IMR-90 (cell line): ENCODE data around the gene FBXW8. TPM values are rescaled to one million over a fixed set of nuclear protein-coding genes. Genes with fewer than 3 reads are reported as not detected.

Source experiments
- ATAC-seq: fragments of 200-7000 bp; cut with Tn5 transposase; 2 replicates; pipeline ENCODE4 v1.9.1; 2020; ENCODE audit warnings: low read depth, mild to moderate bottlenecking, moderate library complexity
- BruUV-seq: library from RNA; stranded (reverse); fragments of 400-500 nt; replicated peaks from 2 replicates; lab custom pipeline; 2021; lab: Mats Ljungman, UMichigan
- CTCF ChIA-PET: fragments of 300-600 bp; formaldehyde crosslinking; extraction: SDS; loops from one replicate; lab custom pipeline; 2021; ENCODE audit warnings: antibody characterized with exemption; lab: Yijun Ruan, JAX
- POLR2A ChIA-PET: fragments of 300-600 bp; sonication (Branson Sonifier 250); formaldehyde crosslinking; loops from one replicate; lab custom pipeline; 2022; ENCODE audit warnings: antibody characterized with exemption; ENCODE audit not compliant: unreplicated experiment; lab: Charles Lee
- DNase-seq: peaks from one replicate; pipeline ENCODE4 v3.0.0; 2013
- H2AFZ ChIP-seq: replicated peaks from 2 replicates; pipeline ENCODE3; 2013; ENCODE audit warnings: low read length, mild to moderate bottlenecking; ENCODE audit not compliant: poor library complexity
- H2AK5ac ChIP-seq: 2 replicates; pipeline ENCODE4 v1.6.1; 2013; ENCODE audit warnings: low read depth, low read length, inconsistent platforms
- H2AK9ac ChIP-seq: replicated peaks from 2 replicates; pipeline ENCODE3; 2013; ENCODE audit warnings: mild to moderate bottlenecking, low read depth, low read length, moderate library complexity; ENCODE audit not compliant: poor library complexity
- H2BK120ac ChIP-seq: 2 replicates; pipeline ENCODE4 v1.6.1; 2013; ENCODE audit warnings: low read depth, low read length, inconsistent platforms
- H2BK15ac ChIP-seq: 3 replicates; pipeline ENCODE4 v1.6.1; 2013; ENCODE audit warnings: low read depth, low read length, inconsistent platforms
- H2BK20ac ChIP-seq: 2 replicates; pipeline ENCODE4 v1.6.1; 2013; ENCODE audit warnings: low read depth, mild to moderate bottlenecking, inconsistent platforms, low read length, moderate library complexity
- H2BK5ac ChIP-seq: 2 replicates; pipeline ENCODE4 v1.6.1; 2013; ENCODE audit warnings: mild to moderate bottlenecking, low read depth, low read length, inconsistent platforms; ENCODE audit not compliant: poor library complexity, severe bottlenecking
- H3K14ac ChIP-seq: replicated peaks from 2 replicates; pipeline ENCODE4 v1.6.1; 2013; ENCODE audit warnings: low read depth, low read length, inconsistent platforms
- H3K18ac ChIP-seq: 2 replicates; pipeline ENCODE4 v1.6.1; 2013; ENCODE audit warnings: low read depth, low read length, control low read depth
- H3K23ac ChIP-seq: 2 replicates; pipeline ENCODE4 v1.6.1; 2013; ENCODE audit warnings: low read depth, low read length, inconsistent platforms
- H3K27ac ChIP-seq: 2 replicates; pipeline ENCODE4 v1.5.1; 2013; ENCODE audit warnings: mild to moderate bottlenecking, control low read depth, low read length; ENCODE audit not compliant: insufficient read depth
- H3K27me3 ChIP-seq: 2 replicates; pipeline ENCODE4 v1.6.1; 2013; ENCODE audit warnings: low read length; ENCODE audit not compliant: control insufficient read depth, insufficient read depth
- H3K36me3 ChIP-seq: 2 replicates; pipeline ENCODE4 v1.6.1; 2013; ENCODE audit warnings: low read length, mixed read lengths; ENCODE audit not compliant: control insufficient read depth, insufficient read depth
- H3K4ac ChIP-seq: 2 replicates; pipeline ENCODE4 v1.6.1; 2013; ENCODE audit warnings: low read depth, low read length, inconsistent platforms
- H3K4me1 ChIP-seq: 2 replicates; pipeline ENCODE4 v1.6.1; 2013; ENCODE audit warnings: low read length, mixed read lengths; ENCODE audit not compliant: control insufficient read depth, insufficient read depth
- H3K4me2 ChIP-seq: 2 replicates; pipeline ENCODE4 v1.6.1; 2013; ENCODE audit warnings: low read depth, mild to moderate bottlenecking, control low read depth, low read length, moderate library complexity
- H3K4me3 ChIP-seq: 2 replicates; pipeline ENCODE4 v1.5.1; 2013; ENCODE audit warnings: low read depth, mild to moderate bottlenecking, control low read depth, low read length, moderate library complexity; ENCODE audit not compliant: insufficient read depth
- H3K56ac ChIP-seq: 2 replicates; pipeline ENCODE4 v1.6.1; 2013; ENCODE audit warnings: low read length, inconsistent platforms; ENCODE audit not compliant: insufficient read depth; ENCODE audit errors: extremely low read depth
- H3K79me1 ChIP-seq, 2 experiments: 2 replicates each; pipeline ENCODE4 v1.6.1; 2013; ENCODE audit warnings: low read length in 2 of 2, inconsistent platforms in 1 of 2, low read depth in 1 of 2
- H3K9ac ChIP-seq: 2 replicates; pipeline ENCODE4 v1.6.1; 2013; ENCODE audit warnings: low read depth, low read length, control low read depth
- H3K9me1 ChIP-seq: 2 replicates; pipeline ENCODE4 v1.6.1; 2013; ENCODE audit warnings: low read length, inconsistent platforms; ENCODE audit not compliant: insufficient read depth
- H3K9me3 ChIP-seq: 2 replicates; pipeline ENCODE4 v1.6.1; 2013; ENCODE audit warnings: low read length; ENCODE audit not compliant: control insufficient read depth, insufficient read depth
- H4K20me1 ChIP-seq: 2 replicates; pipeline ENCODE4 v1.6.1; 2013; ENCODE audit warnings: low read length, inconsistent platforms; ENCODE audit not compliant: insufficient read depth
- H4K5ac ChIP-seq: 2 replicates; pipeline ENCODE4 v1.6.1; 2013; ENCODE audit warnings: mild to moderate bottlenecking, low read depth, low read length, control low read depth
- H4K8ac ChIP-seq, 2 experiments: 2 replicates each; pipeline ENCODE4 v1.6.1; 2013; ENCODE audit warnings: low read depth in 2 of 2, low read length in 2 of 2, control low read depth in 1 of 2, inconsistent platforms in 1 of 2
- H4K91ac ChIP-seq: 2 replicates; pipeline ENCODE4 v1.6.1; 2013; ENCODE audit warnings: low read depth, low read length, inconsistent platforms; ENCODE audit not compliant: insufficient read depth
- BHLHE40 ChIP-seq: fragments of 150-350 bp; IDR thresholded peaks from 2 replicates; pipeline ENCODE4 v1.6.1; 2016; ENCODE audit warnings: mild to moderate bottlenecking, low read depth, low read length
- CEBPB ChIP-seq: IDR thresholded peaks from 2 replicates; pipeline ENCODE4 v1.6.1; 2012; ENCODE audit warnings: low read depth, low read length, improper control_type of control experiment
- CHD1 ChIP-seq: IDR thresholded peaks from 2 replicates; pipeline ENCODE4 v1.6.1; 2012; ENCODE audit warnings: low read depth, low read length, improper control_type of control experiment
- MAFK ChIP-seq: IDR thresholded peaks from 2 replicates; pipeline ENCODE4 v1.6.1; 2012; ENCODE audit warnings: low read depth, low read length, improper control_type of control experiment
- MAZ ChIP-seq: IDR thresholded peaks from 2 replicates; pipeline ENCODE4 v1.6.1; 2012; ENCODE audit warnings: low read depth, mild to moderate bottlenecking, low read length, improper control_type of control experiment, moderate library complexity, borderline replicate concordance
- MXI1 ChIP-seq: IDR thresholded peaks from 2 replicates; pipeline ENCODE4 v1.6.1; 2012; ENCODE audit warnings: low read depth, mild to moderate bottlenecking, low read length, moderate library complexity, borderline replicate concordance
- NFE2L2 ChIP-seq: fragments of 150-350 bp; IDR thresholded peaks from 2 replicates; pipeline ENCODE4 v1.6.1; 2016; ENCODE audit warnings: low read depth, mild to moderate bottlenecking, low read length
- POLR2A ChIP-seq: IDR thresholded peaks from 2 replicates; pipeline ENCODE4 v1.6.1; 2012; ENCODE audit warnings: mild to moderate bottlenecking, low read depth, low read length
- RAD21 ChIP-seq: IDR thresholded peaks from 2 replicates; pipeline ENCODE4 v1.6.1; 2012; ENCODE audit warnings: low read length, improper control_type of control experiment
- RCOR1 ChIP-seq: IDR thresholded peaks from 2 replicates; pipeline ENCODE4 v1.6.1; 2012; ENCODE audit warnings: mild to moderate bottlenecking, low read length, improper control_type of control experiment; ENCODE audit not compliant: insufficient replicate concordance
- RFX5 ChIP-seq: IDR thresholded peaks from 2 replicates; pipeline ENCODE4 v1.8.0; 2012; ENCODE audit warnings: low read depth, mild to moderate bottlenecking, low read length, moderate library complexity
- SMC3 ChIP-seq: fragments of 150-350 bp; IDR thresholded peaks from 2 replicates; pipeline ENCODE4 v1.6.1; 2016; ENCODE audit warnings: low read depth, mild to moderate bottlenecking, antibody characterized with exemption, low read length, moderate library complexity
- WGBS, 2 experiments: methylation state at CpG; one replicate each; pipeline versions ENCODE4 v1.1.5 to v1.1.7; 2013; ENCODE audit warnings: missing lambda C conversion rate in 2 of 2; ENCODE audit not compliant: insufficient read length in 1 of 2; ENCODE audit errors: extremely low coverage in 2 of 2; 5-methylcytosine and 5-hydroxymethylcytosine counted together
- dilution Hi-C: fragments of 300-500 bp; cut with HindIII; formaldehyde crosslinking; loops from one replicate; pipeline ENCODE4 v1.14.3; 2018; ENCODE audit warnings: low sequenced_read_pairs; ENCODE audit not compliant: unreplicated experiment
- in situ Hi-C: fragments of 300-500 bp; cut with MboI; formaldehyde crosslinking; loops from 3 replicates; pipeline ENCODE4 v1.14.3; 2019; ENCODE audit warnings: low sequenced_read_pairs, inconsistent platforms, mixed read lengths
- intact Hi-C: fragments of 100-400 bp; cut with micrococcal nuclease; formaldehyde crosslinking; loops from 2 replicates; pipeline ENCODE4 v1.10.0; 2022
- polyA plus RNA-seq, 3 experiments: library from polyadenylated mRNA; depleted of rRNA; stranded (reverse); fragments of >200 nt; gene quantifications; 2 replicates each; pipeline ENCODE4 v1.2.3, GENCODE V29; 2012; ENCODE audit warnings: low replicate concordance in 1 of 3
- total RNA-seq: library from RNA; depleted of rRNA; stranded (reverse); fragments of >200 nt; gene quantifications from 2 replicates; pipeline ENCODE4 v1.2.3, GENCODE V29; 2012
- TF ChIP-seq, protein P1 (sequence below): fragments of 150-350 bp; IDR thresholded peaks from 2 replicates; pipeline ENCODE4 v1.6.1; 2017; ENCODE audit warnings: mild to moderate bottlenecking, antibody characterized with exemption, low read length, low read depth

FBXW8 gene
- total and polyA plus RNA-seq, 2 of the 4 experiments (the other 2 are of a cell fraction): 20.3 to 25.8 TPM

DNA sequence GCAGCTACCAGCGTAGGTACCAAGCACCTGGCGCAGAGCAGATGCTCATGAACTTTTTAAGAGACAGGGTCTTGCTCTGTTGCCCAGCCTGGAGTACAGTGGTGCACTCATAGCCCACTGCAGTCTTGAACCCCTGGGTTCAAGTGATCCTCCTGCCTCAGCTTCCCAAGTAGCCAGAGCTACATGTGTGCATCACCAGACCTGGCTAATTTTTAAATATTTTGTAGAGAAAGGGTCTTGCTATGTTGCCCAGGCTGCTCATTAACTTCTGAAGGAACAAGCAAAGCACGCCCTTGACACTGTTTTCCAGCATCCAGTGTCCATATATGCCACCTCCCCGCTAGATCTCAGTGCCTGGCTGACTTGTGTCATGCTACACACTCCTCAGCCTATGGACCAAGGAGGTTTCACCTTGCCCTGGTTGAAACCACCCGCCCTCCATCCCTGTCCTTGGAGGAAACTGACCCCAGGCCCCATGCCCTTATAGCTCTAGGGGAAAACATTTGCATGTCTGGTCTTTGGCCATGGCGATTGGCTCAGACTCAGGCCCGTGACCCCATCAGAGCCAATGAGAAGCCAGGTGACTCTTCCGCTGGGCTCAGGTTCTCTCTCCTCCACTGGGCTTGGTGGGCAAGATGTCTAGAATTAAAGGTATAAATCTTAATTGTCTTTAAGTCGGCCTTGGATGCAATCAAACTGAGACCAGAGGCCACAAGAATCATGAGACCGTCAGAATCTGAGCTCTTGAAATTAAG lies 162.2 kb downstream of the FBXW8 start:
- CTCF ChIA-PET: no interaction called here
- Histone ChIP-seq H3K18ac (no peak overlapping the region), H2BK120ac (no peak overlapping the region), H3K56ac (no peak overlapping the region), H3K4me1 (no peaks in the 10 kb centered on the region), H2BK15ac (no peak overlapping the region), H3K23ac (no peak overlapping the region), H4K8ac (no peak overlapping the region), H3K27ac (no peak overlapping the region), H3K36me3 (no peaks in the 10 kb centered on the region), H4K20me1 (no peaks in the 10 kb centered on the region), H3K4me3 (no peak overlapping the region), H3K9ac (no peak overlapping the region), H3K14ac (no peak overlapping the region), H3K4me2 (no peak overlapping the region), H2AK9ac (no peak overlapping the region), H3K9me3 (no peaks in the 10 kb centered on the region), H2AK5ac (no peak overlapping the region), H3K27me3 (peaks cover 13% of the 10 kb centered on the region), H3K9me1 (no peaks in the 10 kb centered on the region), H2BK5ac (no peak overlapping the region), H4K5ac (no peak overlapping the region), H4K91ac (no peak overlapping the region), H2AFZ (no peak overlapping the region), H3K4ac (no peak overlapping the region), H2BK20ac (no peak overlapping the region), H3K79me1 (no peaks in the 10 kb centered on the region)
- TF ChIP-seq RCOR1: no peak
- TF ChIP-seq CHD1: no peak
- no peak for TF ChIP-seq RAD21
- TF ChIP-seq CEBPB: no peak
- no peak for TF ChIP-seq MXI1
- TF ChIP-seq MAZ: no peak
- no peak for TF ChIP-seq RFX5
- TF ChIP-seq, protein P1, sequence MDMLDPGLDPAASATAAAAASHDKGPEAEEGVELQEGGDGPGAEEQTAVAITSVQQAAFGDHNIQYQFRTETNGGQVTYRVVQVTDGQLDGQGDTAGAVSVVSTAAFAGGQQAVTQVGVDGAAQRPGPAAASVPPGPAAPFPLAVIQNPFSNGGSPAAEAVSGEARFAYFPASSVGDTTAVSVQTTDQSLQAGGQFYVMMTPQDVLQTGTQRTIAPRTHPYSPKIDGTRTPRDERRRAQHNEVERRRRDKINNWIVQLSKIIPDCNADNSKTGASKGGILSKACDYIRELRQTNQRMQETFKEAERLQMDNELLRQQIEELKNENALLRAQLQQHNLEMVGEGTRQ: no peak
- TF ChIP-seq SMC3: no peak
- TF ChIP-seq POLR2A: no peak
- no peak for TF ChIP-seq NFE2L2
- TF ChIP-seq BHLHE40: no peak
- no peak for TF ChIP-seq MAFK
- DNase-seq: no peak
- POLR2A ChIA-PET: no interaction called here
- no TSS peak for BruUV-seq
- no peak for ATAC-seq
- dilution Hi-C loops (no loop called here), intact Hi-C loops (no loop called here), in situ Hi-C loops (no loop called here)
- WGBS, 2 experiments: 33% methylated on average over 1 of the region's 10 CpGs; no CpG with 5 or more reads in 1 of the 2 experiments
